K562 (cell line): ENCODE measurements around the gene RFNG. TPM values are rescaled to one million over a fixed set of nuclear protein-coding genes. Genes with fewer than 3 reads are reported as not detected.

ENCODE experiments used
- CCNT2 ChIP-seq: IDR thresholded peaks from 2 replicates; pipeline ENCODE4 v1.6.1; 2011; ENCODE audit warnings: borderline replicate concordance, low read depth, mild to moderate bottlenecking, moderate library complexity, mixed read lengths, low read length; ENCODE audit not compliant: insufficient read length; ENCODE audit errors: extremely low read depth
- MAZ ChIP-seq, 2 experiments: fragments of 450-650 bp in 1 of 2; sonication (generic) in 1 of 2; formaldehyde crosslinking; IDR thresholded peaks in 1 of 2; conservative IDR thresholded peaks in 1 of 2; 2 replicates each; pipeline versions ENCODE4 v1.4.0 to v1.5.0; 2020; ENCODE audit warnings: mild to moderate bottlenecking in 1 of 2, missing genetic modification reagents in 1 of 2
- PHF8 ChIP-seq: fragments of 200-600 bp; sonication (generic); IDR thresholded peaks from 2 replicates; pipeline ENCODE4 v1.6.1; 2012; ENCODE audit warnings: mixed run types, mild to moderate bottlenecking, inconsistent platforms, low read length, moderate library complexity, borderline replicate concordance
- ZNF184 ChIP-seq: sonication (generic); formaldehyde crosslinking; IDR thresholded peaks from 2 replicates; pipeline ENCODE4 v1.5.0; 2020; ENCODE audit warnings: missing genetic modification reagents
- ZNF263 ChIP-seq: sonication (generic); formaldehyde crosslinking; IDR thresholded peaks from 2 replicates; pipeline ENCODE4 v1.8.0; 2022; ENCODE audit warnings: mild to moderate bottlenecking, missing genetic modification reagents, borderline replicate concordance
- polyA plus RNA-seq, 8 experiments: library from polyadenylated mRNA; depleted of rRNA in 4 of 8; stranded (reverse) in 5 of 8; unstranded in 3 of 8; fragments of >200 nt; fragmentation: Nextera tagmentation in 2 of 8; fragmentation: Illumina TruSeq in 1 of 8; extraction: Ambion mirVana in 2 of 8; extraction: Trizol in 1 of 8; gene quantifications; 2 replicates each; pipeline versions ENCODE4 v1.2.1 to v1.2.3, GENCODE V29; 2011 to 2014; ENCODE audit warnings: inconsistent platforms in 1 of 8, missing spikeins in 1 of 8
- total RNA-seq, 7 experiments: library from RNA; depleted of rRNA in 6 of 7; stranded (reverse); fragments of >200 nt in 6 of 7; fragmentation: Illumina TruSeq in 2 of 7; extraction: Trizol in 2 of 7; gene quantifications; 2 replicates each; pipeline versions ENCODE4 v1.2.1 to v1.2.3, GENCODE V29; 2011 to 2021; ENCODE audit warnings: low replicate concordance in 1 of 7
- TF ChIP-seq, protein P1 (sequence below): fragments of 200-600 bp; sonication (generic); IDR thresholded peaks from one replicate; pipeline ENCODE4 v1.6.1; 2012; ENCODE audit warnings: mild to moderate bottlenecking, low read depth, low read length, inconsistent platforms
- TF ChIP-seq, protein P2 (sequence below): fragments of 250-450 bp; sonication (Bioruptor Pico); IDR thresholded peaks from 2 replicates; pipeline ENCODE4 v1.4.0; 2020
- TF ChIP-seq, protein P3 (sequence below): sonication (generic); formaldehyde crosslinking; IDR thresholded peaks from 2 replicates; pipeline ENCODE4 v1.8.1; 2023; ENCODE audit warnings: mild to moderate bottlenecking, missing genetic modification reagents, moderate library complexity

The RFNG gene
- total and polyA plus RNA-seq, 9 of the 15 experiments (the other 6 are each of a cell fraction or from before 2014, with no cell fraction given), result 0.32 to 32.8 (median 9.5) TPM

DNA sequence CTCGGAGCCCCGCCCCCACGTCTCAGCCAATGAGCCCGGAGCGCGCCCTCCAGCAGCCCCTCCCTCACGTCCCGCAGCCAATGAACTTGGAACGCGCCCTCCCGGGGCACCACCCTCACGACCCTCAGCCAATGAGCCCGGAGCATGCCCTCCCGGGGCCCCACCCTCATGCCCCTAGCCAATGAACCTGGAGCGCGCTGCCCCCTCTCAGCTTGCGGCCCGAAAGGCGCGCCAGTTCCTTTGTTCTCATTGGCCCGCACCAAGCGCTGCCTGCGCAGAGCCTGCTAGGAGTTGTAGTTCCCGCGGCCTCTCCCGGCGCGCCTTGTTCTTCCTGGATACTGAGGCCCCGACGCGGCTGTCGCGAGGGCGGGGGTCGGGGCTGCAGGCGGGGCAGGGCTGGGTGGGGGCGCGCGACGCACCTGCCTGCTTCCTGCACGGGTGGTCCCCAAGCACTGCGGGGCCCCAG lies 28.6 kb downstream of the RFNG start, which contains the start of gene LRRC45 (continued):
- TF ChIP-seq, protein P1, sequence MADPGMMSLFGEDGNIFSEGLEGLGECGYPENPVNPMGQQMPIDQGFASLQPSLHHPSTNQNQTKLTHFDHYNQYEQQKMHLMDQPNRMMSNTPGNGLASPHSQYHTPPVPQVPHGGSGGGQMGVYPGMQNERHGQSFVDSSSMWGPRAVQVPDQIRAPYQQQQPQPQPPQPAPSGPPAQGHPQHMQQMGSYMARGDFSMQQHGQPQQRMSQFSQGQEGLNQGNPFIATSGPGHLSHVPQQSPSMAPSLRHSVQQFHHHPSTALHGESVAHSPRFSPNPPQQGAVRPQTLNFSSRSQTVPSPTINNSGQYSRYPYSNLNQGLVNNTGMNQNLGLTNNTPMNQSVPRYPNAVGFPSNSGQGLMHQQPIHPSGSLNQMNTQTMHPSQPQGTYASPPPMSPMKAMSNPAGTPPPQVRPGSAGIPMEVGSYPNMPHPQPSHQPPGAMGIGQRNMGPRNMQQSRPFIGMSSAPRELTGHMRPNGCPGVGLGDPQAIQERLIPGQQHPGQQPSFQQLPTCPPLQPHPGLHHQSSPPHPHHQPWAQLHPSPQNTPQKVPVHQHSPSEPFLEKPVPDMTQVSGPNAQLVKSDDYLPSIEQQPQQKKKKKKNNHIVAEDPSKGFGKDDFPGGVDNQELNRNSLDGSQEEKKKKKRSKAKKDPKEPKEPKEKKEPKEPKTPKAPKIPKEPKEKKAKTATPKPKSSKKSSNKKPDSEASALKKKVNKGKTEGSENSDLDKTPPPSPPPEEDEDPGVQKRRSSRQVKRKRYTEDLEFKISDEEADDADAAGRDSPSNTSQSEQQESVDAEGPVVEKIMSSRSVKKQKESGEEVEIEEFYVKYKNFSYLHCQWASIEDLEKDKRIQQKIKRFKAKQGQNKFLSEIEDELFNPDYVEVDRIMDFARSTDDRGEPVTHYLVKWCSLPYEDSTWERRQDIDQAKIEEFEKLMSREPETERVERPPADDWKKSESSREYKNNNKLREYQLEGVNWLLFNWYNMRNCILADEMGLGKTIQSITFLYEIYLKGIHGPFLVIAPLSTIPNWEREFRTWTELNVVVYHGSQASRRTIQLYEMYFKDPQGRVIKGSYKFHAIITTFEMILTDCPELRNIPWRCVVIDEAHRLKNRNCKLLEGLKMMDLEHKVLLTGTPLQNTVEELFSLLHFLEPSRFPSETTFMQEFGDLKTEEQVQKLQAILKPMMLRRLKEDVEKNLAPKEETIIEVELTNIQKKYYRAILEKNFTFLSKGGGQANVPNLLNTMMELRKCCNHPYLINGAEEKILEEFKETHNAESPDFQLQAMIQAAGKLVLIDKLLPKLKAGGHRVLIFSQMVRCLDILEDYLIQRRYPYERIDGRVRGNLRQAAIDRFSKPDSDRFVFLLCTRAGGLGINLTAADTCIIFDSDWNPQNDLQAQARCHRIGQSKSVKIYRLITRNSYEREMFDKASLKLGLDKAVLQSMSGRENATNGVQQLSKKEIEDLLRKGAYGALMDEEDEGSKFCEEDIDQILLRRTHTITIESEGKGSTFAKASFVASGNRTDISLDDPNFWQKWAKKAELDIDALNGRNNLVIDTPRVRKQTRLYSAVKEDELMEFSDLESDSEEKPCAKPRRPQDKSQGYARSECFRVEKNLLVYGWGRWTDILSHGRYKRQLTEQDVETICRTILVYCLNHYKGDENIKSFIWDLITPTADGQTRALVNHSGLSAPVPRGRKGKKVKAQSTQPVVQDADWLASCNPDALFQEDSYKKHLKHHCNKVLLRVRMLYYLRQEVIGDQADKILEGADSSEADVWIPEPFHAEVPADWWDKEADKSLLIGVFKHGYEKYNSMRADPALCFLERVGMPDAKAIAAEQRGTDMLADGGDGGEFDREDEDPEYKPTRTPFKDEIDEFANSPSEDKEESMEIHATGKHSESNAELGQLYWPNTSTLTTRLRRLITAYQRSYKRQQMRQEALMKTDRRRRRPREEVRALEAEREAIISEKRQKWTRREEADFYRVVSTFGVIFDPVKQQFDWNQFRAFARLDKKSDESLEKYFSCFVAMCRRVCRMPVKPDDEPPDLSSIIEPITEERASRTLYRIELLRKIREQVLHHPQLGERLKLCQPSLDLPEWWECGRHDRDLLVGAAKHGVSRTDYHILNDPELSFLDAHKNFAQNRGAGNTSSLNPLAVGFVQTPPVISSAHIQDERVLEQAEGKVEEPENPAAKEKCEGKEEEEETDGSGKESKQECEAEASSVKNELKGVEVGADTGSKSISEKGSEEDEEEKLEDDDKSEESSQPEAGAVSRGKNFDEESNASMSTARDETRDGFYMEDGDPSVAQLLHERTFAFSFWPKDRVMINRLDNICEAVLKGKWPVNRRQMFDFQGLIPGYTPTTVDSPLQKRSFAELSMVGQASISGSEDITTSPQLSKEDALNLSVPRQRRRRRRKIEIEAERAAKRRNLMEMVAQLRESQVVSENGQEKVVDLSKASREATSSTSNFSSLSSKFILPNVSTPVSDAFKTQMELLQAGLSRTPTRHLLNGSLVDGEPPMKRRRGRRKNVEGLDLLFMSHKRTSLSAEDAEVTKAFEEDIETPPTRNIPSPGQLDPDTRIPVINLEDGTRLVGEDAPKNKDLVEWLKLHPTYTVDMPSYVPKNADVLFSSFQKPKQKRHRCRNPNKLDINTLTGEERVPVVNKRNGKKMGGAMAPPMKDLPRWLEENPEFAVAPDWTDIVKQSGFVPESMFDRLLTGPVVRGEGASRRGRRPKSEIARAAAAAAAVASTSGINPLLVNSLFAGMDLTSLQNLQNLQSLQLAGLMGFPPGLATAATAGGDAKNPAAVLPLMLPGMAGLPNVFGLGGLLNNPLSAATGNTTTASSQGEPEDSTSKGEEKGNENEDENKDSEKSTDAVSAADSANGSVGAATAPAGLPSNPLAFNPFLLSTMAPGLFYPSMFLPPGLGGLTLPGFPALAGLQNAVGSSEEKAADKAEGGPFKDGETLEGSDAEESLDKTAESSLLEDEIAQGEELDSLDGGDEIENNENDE, result no peak
- TF ChIP-seq ZNF263 (CRISPR knock-in tag) (no peak), CCNT2 (peak; percentile 32), PHF8 (peak; percentile 5; the same call in 1 of the 2 replicates), ZNF184 (no peak), MAZ (CRISPR knock-in tag; conservative IDR thresholded peaks at IDR 0.05 in 1 of 2, IDR thresholded peaks at IDR 0.05 in 1 of 2) (peak in 1 of 2 experiments; percentile 4; a peak in 1 of 4 replicates)
- TF ChIP-seq, protein P2, sequence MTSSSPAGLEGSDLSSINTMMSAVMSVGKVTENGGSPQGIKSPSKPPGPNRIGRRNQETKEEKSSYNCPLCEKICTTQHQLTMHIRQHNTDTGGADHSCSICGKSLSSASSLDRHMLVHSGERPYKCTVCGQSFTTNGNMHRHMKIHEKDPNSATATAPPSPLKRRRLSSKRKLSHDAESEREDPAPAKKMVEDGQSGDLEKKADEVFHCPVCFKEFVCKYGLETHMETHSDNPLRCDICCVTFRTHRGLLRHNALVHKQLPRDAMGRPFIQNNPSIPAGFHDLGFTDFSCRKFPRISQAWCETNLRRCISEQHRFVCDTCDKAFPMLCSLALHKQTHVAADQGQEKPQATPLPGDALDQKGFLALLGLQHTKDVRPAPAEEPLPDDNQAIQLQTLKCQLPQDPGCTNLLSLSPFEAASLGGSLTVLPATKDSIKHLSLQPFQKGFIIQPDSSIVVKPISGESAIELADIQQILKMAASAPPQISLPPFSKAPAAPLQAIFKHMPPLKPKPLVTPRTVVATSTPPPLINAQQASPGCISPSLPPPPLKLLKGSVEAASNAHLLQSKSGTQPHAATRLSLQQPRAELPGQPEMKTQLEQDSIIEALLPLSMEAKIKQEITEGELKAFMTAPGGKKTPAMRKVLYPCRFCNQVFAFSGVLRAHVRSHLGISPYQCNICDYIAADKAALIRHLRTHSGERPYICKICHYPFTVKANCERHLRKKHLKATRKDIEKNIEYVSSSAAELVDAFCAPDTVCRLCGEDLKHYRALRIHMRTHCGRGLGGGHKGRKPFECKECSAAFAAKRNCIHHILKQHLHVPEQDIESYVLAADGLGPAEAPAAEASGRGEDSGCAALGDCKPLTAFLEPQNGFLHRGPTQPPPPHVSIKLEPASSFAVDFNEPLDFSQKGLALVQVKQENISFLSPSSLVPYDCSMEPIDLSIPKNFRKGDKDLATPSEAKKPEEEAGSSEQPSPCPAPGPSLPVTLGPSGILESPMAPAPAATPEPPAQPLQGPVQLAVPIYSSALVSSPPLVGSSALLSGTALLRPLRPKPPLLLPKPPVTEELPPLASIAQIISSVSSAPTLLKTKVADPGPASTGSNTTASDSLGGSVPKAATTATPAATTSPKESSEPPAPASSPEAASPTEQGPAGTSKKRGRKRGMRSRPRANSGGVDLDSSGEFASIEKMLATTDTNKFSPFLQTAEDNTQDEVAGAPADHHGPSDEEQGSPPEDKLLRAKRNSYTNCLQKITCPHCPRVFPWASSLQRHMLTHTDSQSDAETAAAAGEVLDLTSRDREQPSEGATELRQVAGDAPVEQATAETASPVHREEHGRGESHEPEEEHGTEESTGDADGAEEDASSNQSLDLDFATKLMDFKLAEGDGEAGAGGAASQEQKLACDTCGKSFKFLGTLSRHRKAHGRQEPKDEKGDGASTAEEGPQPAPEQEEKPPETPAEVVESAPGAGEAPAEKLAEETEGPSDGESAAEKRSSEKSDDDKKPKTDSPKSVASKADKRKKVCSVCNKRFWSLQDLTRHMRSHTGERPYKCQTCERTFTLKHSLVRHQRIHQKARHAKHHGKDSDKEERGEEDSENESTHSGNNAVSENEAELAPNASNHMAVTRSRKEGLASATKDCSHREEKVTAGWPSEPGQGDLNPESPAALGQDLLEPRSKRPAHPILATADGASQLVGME (CRISPR knock-in tag), result no peak
- TF ChIP-seq, protein P3, sequence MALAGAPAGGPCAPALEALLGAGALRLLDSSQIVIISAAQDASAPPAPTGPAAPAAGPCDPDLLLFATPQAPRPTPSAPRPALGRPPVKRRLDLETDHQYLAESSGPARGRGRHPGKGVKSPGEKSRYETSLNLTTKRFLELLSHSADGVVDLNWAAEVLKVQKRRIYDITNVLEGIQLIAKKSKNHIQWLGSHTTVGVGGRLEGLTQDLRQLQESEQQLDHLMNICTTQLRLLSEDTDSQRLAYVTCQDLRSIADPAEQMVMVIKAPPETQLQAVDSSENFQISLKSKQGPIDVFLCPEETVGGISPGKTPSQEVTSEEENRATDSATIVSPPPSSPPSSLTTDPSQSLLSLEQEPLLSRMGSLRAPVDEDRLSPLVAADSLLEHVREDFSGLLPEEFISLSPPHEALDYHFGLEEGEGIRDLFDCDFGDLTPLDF (CRISPR knock-in tag), result peak; percentile 78; the same call in 1 of the 2 replicates
